Measurements from ENCODE around the gene TMEM109.

Gene TMEM109

DNA sequence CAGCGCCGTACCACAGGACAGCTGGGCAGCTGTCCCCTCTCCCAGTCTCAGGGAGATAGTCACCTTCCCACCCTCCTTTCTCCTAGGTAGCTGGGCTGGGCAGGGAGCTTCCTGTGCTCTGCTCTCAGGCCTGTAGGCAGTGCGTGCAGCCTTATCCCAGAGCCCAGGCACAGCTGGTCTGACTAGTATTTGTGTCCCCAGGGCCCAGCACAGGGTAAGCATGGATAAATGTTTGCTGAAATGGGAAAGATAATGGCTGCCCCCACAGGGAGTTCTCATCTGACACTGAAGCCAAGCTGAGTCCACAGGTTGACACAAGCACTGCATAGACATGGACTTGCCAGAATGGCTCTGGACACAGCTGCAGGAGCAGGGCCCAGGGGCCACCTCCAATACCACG is 28.3 kb downstream of the TMEM109 start:
- DNase-seq (ENCODE audit: low read depth in 2 of 2): no peak

DNA sequence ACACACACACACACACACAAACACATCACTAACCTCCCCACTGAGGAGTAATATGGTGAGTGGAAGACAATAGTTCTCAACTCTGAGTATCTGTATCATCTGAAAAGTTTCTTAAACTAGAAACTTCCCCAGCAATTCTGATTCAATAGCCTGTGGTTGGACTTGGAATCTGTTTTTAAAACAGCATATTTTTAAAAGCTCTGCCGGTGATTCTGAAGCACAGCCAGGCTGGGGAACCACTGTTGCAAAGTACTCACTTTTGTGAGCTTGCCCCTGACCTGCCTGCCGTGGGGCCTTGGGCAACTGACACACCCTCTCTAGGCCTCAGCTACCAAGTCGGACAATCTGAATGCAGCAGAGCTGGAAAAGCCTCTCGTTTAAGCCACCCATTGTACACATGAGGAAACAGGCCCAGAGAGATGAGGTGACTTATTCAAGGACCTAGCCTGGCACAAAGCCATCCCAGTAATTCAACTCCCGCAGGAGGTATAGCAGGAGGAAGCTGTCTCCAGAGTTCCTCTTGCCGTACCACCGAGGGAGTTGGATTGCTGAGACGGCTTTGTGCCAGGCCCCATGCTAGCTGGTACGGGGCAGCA is 29.1 kb downstream of the TMEM109 start:
- no peak for DNase-seq (ENCODE audit: low read depth in 2 of 2)

GRCh38 chr11:60944490-60945294 is 30.7 kb downstream of the TMEM109 start:
- no peak for DNase-seq (ENCODE audit: low read depth in 2 of 2)

DNA sequence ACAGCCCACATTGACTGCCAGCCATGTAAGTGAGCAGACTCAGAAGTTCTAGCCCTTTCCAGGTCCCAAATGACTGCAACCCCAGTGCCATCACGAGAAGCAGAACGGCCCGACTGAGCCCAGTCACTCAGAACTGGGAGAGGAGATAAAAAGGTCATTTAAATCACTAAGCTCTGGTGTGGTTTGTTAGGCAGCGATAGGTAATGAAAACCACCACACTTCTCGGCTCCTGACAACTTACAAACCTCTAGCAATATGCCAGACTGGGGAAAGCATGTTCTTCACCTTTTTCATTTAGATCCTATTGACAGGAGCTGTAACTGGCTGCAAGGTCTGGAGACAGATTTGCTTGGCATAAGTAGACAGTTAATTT is 31.3 kb downstream of the TMEM109 start:
- DNase-seq (ENCODE audit: low read depth in 2 of 2): no peak

DNA sequence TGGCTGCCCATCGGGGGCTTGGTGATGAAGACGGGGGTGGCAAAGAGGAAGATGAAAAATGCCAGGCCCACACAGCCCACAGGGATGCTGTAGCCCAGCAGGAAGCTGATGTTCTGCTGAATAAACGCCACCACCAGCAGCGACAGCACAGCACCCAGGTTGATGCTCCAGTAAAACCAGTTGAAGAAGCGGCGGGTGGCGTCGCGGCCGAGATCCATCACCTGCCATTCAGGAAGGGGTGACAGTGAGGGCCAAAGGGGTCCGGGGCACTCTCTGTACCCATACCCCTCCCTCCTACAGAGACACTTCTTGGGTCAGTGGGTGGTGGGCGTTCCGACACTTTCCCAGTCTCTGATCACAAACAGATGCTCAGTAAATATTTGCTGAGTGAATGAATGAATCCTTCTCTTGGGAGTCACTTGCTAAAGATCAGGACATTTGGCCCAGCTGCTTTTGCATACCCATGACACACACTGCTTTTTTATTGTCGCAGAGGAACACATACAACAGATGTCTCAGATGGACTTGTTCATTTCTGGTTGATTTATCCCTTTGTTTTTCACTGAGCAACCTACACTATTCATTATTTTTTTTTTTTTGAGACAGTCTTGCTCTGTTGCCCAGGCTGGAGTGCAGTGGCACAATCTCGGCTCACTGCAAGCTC is 32.8 kb downstream of the TMEM109 start:
- DNase-seq (ENCODE audit: low read depth in 2 of 2): no peak

DNA sequence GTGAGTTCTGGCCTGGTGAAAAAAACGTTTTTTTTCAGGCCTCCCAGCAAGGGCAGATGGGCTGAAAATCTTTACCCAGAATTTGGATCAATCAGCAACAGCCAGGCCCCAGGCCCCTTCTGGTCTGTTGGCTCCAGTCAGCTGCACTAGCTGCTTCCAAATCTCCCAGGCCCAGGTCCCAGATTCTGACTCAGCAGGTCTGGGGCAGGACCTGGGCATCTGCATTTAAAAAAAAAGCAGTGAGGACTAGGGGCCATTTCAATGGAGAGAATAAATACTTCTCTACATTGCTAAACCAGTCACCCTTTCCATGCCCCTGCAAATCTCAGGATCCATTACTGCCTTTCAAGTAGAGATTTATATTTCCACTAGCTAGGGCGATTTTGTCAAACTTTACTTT is 33.7 kb downstream of the TMEM109 start:
- DNase-seq (ENCODE audit: low read depth in 2 of 2): no peak

DNA sequence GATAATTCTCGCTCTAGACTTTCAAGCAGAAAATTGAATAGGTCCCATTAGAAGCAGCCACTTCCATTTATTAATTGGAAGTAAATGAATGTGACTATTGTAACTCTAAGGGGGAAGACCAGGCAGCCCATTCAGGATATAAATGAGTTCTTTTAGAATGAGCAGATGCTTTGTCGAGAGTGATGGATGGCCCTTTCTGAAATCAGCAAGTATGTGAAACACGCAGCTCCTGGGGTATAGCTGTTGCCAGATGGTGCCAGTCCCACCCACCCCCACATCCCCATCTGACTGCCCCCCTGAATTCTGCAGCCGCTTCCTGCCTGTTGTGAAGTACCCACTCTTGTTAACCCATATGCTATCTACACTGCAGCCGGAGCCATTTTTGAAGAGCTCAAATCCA is 34.3 kb downstream of the TMEM109 start:
- no peak for DNase-seq (ENCODE audit: low read depth in 2 of 2)

DNA sequence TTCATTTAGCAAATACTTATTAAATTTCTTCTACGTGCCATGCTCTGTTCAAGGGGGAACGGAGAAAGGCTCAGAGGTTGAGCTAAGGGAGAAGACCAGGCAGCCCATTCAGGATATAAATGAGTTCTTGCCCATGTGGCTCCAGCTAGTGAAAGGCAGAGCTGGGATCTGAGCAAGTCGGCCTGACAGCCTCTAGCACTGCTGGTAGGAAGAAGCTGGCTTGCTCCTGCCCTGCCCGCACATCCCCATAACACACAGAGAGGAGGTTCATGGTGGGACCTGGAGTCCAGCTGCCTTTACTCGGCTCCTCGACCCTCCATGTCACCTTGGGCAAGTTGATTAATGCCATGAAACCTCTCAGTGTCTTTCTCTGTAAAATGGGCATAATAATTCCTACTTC is 36.1 kb downstream of the TMEM109 start:
- no peak for DNase-seq (ENCODE audit: low read depth in 2 of 2)

- no peak for DNase-seq (ENCODE audit: low read depth in 2 of 2)
Observed at GRCh38 chr11:60950933-60951605, 37.1 kb downstream of the TMEM109 start.

GRCh38 chr11:60951606-60951903 is 37.6 kb downstream of the TMEM109 start:
- DNase-seq (ENCODE audit: low read depth in 2 of 2): no peak

- no peak for DNase-seq (ENCODE audit: low read depth in 2 of 2)
Observed at GRCh38 chr11:60951904-60952741, 38.2 kb downstream of the TMEM109 start, which contains the start of gene SLC15A3. TSS of gene SLC15A3 (minus strand) at chr11:60952176. CDS start at chr11:60951551, 625 bp downstream.

DNA sequence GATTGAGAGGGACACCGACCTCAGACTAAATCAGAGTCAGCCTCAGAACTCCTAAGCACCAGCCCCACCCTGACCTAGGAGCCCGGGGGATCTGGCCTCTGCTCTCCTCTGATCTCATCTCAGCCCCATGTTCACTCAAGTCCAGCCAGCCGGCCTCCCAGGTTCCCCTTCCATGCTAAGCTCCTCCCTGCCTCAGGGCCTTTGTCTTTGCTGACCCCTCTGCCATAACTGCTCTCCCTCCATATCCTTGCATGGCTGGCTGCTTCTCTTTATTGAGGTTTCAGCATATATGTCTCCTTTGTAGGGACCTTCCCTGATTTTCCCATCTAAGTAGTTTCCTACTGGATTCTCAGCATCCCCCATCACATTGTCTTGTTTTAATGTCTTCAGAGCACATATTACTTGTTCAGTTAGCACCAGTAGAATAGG is 38.8 kb downstream of the TMEM109 start:
- DNase-seq (ENCODE audit: low read depth in 2 of 2): no peak

DNA sequence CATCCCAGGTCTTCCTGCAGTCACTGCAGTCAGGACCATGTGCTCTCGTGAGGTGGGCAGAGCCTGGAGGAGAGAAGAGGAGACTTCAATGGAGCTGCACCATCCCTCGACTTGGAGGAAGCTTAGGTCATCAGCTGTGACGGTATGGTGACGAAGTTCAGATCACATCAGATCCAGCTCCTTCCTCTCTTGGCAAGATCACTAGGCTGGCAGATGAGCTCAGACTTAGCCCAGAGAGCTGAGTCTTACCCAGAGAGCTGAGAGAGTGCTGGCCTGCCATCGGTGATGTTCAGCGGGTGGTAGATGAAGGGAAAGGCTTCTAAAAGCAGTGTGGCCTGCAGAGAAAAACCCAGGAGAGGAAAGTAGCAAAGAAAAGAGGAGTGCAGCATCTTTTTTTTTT is 39.8 kb downstream of the TMEM109 start:
- DNase-seq (ENCODE audit: low read depth in 2 of 2): no peak

DNA sequence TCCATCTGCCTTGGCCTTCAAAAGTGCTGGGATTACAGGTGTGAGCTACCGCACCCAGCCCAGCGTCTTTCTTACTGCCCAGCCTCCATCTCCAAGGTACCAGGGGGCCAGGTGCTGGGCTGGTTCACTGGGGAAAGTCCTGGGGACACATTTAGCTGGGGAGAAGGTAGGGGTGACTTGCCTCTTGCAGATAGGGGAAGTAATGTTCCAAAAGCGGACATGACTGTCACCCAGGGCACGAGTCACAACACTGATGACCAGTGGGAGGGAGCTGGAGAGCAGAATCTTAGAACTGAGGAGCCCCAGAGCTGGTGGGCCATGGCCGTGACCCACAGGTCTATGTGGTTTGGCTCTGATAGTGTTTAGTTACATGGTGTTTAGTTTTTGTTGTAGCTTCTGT is 40.5 kb downstream of the TMEM109 start:
- DNase-seq (ENCODE audit: low read depth in 2 of 2): no peak

DNA sequence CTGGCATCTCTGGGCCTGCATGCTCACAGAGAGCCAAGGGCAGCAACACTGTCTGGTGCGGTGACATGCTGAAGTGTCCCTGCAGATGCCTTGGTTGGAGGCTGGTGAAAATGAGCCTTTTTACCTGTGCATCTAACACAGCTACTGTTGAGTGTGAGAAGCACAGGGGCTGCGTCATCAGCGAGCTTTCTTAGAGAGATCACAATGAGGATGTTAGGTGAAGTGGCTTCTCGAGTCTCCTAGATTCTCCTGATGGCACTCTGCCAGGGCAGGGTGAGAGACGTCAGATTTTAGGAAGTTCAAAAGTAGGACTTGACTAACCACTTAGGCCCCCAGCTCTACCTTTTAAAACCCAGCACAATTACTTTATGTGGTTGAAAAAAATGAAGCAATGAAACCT is 41.6 kb downstream of the TMEM109 start:
- no peak for DNase-seq (ENCODE audit: low read depth in 2 of 2)

DNA sequence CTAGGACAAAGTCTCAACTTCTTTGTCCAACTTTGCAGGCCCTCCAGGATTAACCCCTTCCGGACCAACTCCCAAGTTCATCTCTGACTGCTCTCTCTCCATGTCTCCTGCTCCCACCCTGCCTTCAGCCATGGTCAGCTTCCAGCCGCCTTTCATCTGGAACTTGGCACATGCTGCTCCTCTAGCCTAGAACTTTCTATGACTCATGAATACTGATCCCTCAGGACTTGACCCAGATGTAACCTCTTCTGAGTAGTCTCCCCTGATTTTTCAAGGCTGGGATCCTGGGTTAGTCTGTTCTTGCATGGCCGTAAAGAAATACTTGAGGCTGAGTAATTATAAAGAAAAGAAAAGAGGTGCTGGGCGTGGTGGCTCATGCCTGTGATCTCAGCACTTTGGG is 43.2 kb downstream of the TMEM109 start:
- DNase-seq (ENCODE audit: low read depth in 2 of 2): no peak

- no peak for DNase-seq (ENCODE audit: low read depth in 2 of 2)
Observed at GRCh38 chr11:60959431-60959830, 45.5 kb downstream of the TMEM109 start.

- no peak for DNase-seq (ENCODE audit: low read depth in 2 of 2)
Observed at GRCh38 chr11:60960405-60960804, 46.4 kb downstream of the TMEM109 start.

DNA sequence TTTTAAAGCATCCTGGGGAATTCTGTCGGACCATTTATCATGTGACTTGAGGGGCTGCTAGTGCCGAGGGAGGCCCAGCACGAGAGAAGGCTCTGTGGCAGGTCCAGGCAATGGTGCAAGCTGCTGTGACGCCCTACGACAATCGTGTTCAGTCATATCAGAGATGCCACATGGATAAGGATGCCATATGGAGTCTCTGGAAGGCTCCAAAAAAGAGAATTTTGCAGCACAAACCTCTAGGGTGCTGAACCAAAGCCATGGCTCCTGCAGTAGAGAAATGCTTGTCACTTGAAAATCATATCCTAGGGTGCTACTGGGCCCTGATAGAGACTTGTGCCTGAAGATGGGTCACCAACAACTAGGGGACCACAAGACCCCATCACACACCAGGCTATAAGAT is 50.8 kb downstream of the TMEM109 start:
- DNase-seq (ENCODE audit: low read depth in 2 of 2): no peak

- DNase-seq (ENCODE audit: low read depth in 2 of 2): no peak
Observed at GRCh38 chr11:60966890-60967289, 52.9 kb downstream of the TMEM109 start.

DNA sequence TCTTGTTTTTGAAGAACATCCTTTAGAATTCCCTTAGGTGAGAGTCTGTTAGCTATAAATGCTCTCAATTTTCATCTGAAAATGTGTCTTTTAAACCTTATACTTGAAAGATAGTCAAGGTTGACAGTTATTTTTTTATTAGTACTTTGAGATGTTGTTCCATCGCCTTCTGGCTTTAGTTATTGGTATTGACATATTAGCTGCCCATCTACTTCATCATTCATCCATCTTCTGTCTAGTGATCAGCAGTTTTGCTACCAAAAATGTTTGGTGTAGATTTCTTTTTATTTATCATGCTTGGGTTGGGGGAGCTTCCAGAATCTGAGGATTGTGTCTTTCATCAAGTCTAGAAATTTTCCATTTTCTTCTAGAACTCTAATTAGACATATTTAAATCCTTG is 54.3 kb downstream of the TMEM109 start:
- DNase-seq (ENCODE audit: low read depth in 2 of 2): no peak

- DNase-seq (ENCODE audit: low read depth in 2 of 2): peak; percentile 63 to 68
Observed at GRCh38 chr11:60970369-60970774, 56.4 kb downstream of the TMEM109 start.
